Activated CD8-positive, alpha-beta memory T cell treated with anti-CD3 and anti-CD28 coated beads, Interleukin-2, amount 10 ng/mL, durations not matched to agents 7 days and 5 days (primary cell): ENCODE measurements around the gene OCLN. TPM values are rescaled to one million over a fixed set of nuclear protein-coding genes. Genes with fewer than 3 reads are reported as not detected.
"Not testable (repeated sequence)": the region's sequence is repeated elsewhere in the genome, so short reads cannot be mapped to it uniquely, and the experiment has no call there.

Experiments used
- ATAC-seq: fragments of 150-1000 bp; cut with Tn5 transposase; one replicate; pipeline ENCODE4 v1.10.0; 2021; ENCODE audit warnings: moderate library complexity
- CTCF ChIA-PET: fragments of 350-600 bp; sonication (Branson Sonifier 250); formaldehyde crosslinking; loops from one replicate; lab custom pipeline; 2021; ENCODE audit warnings: antibody characterized with exemption; lab: Charles Lee
- DNase-seq: peaks from one replicate; pipeline ENCODE4 v3.0.0-alpha.2; 2020
- H3K27ac Mint-ChIP-seq: one replicate; pipeline ENCODE4 v1.8.0; 2021; ENCODE audit warnings: mild to moderate bottlenecking, mixed read lengths
- H3K27me3 Mint-ChIP-seq: one replicate; pipeline ENCODE4 v1.8.0; 2021; ENCODE audit warnings: mixed read lengths
- H3K36me3 Mint-ChIP-seq: one replicate; pipeline ENCODE4 v1.8.0; 2021; ENCODE audit warnings: mild to moderate bottlenecking, mixed read lengths
- H3K4me1 Mint-ChIP-seq: one replicate; pipeline ENCODE4 v1.8.0; 2021; ENCODE audit warnings: mixed read lengths
- H3K4me3 Mint-ChIP-seq: one replicate; pipeline ENCODE4 v1.8.0; 2021; ENCODE audit warnings: mild to moderate bottlenecking, moderate library complexity, mixed read lengths
- H3K9me3 Mint-ChIP-seq: one replicate; pipeline ENCODE4 v1.8.0; 2022; ENCODE audit warnings: low read depth, mixed read lengths
- total RNA-seq, 2 experiments: library from RNA; stranded (reverse); gene quantifications; one replicate each; pipeline ENCODE4 v1.2.3, GENCODE V29; 2021

Gene OCLN
- total RNA-seq, 2 experiments from 2014 or later = 0.91 to 1.9 TPM

GRCh38 chr5:69498384-69498783 is 5.8 kb downstream of the OCLN start:
- Mint-ChIP-seq H3K4me3 (no peak overlapping the region), H3K9me3 (no peaks in the 10 kb centered on the region), H3K4me1 (no peaks in the 10 kb centered on the region), H3K27ac (no peak overlapping the region), H3K36me3 (no peaks in the 10 kb centered on the region), H3K27me3 (peaks cover 45% of the 10 kb centered on the region)
- CTCF ChIA-PET = no interaction called here
- ATAC-seq = no peak
- no peak for DNase-seq

GRCh38 chr5:69502367-69502766 is 9.8 kb downstream of the OCLN start:
- H3K27ac Mint-ChIP-seq = no peak overlapping the region
- H3K27me3 Mint-ChIP-seq = peaks cover 27% of the 10 kb centered on the region
- ATAC-seq = no peak
- no peaks in the 10 kb centered on the region for H3K36me3 Mint-ChIP-seq
- no peak for DNase-seq
- CTCF ChIA-PET = interaction anchor here (1.4 kb wide), 1 partner anchor 15 kb away, joined by 4 read pairs; no protein-coding TSS in a partner anchor
- H3K4me1 Mint-ChIP-seq = no peaks in the 10 kb centered on the region
- H3K9me3 Mint-ChIP-seq = no peaks in the 10 kb centered on the region
- H3K4me3 Mint-ChIP-seq = no peak overlapping the region

GRCh38 chr5:69502767-69503488 is 10.3 kb downstream of the OCLN start:
- DNase-seq (no peak), ATAC-seq (no peak)
- Mint-ChIP-seq H3K4me1 (no peaks in the 10 kb centered on the region), H3K27ac (no peak overlapping the region), H3K9me3 (no peaks in the 10 kb centered on the region), H3K36me3 (no peaks in the 10 kb centered on the region), H3K27me3 (peaks cover 24% of the 10 kb centered on the region), H3K4me3 (no peak overlapping the region)
- CTCF ChIA-PET = interaction anchor here (1.4 kb wide), 1 partner anchor 14 kb away, joined by 4 read pairs; no protein-coding TSS in a partner anchor

- Mint-ChIP-seq H3K27me3 (peaks cover 24% of the 10 kb centered on the region), H3K27ac (no peak overlapping the region), H3K36me3 (no peaks in the 10 kb centered on the region), H3K4me1 (no peaks in the 10 kb centered on the region), H3K9me3 (no peaks in the 10 kb centered on the region), H3K4me3 (no peak overlapping the region)
- DNase-seq (no peak), ATAC-seq (no peak)
- CTCF ChIA-PET = no interaction called here
These were observed 11.4 kb downstream of the OCLN start for GRCh38 chr5:69504036-69504435.

- Mint-ChIP-seq H3K27me3 (peaks cover 22% of the 10 kb centered on the region), H3K4me1 (no peaks in the 10 kb centered on the region), H3K36me3 (no peaks in the 10 kb centered on the region), H3K9me3 (no peaks in the 10 kb centered on the region), H3K4me3 (no peak overlapping the region), H3K27ac (no peak overlapping the region)
- DNase-seq (no peak), ATAC-seq (no peak)
- CTCF ChIA-PET = no interaction called here
These were observed 12.7 kb downstream of the OCLN start for GRCh38 chr5:69505306-69505705.

- H3K27me3 Mint-ChIP-seq = peaks cover 10% of the 10 kb centered on the region
- DNase-seq (no peak), ATAC-seq (no peak)
- no peaks in the 10 kb centered on the region for H3K36me3 Mint-ChIP-seq
- H3K27ac Mint-ChIP-seq = no peak overlapping the region
- H3K4me3 Mint-ChIP-seq = no peak overlapping the region
- CTCF ChIA-PET = no interaction called here
- H3K4me1 Mint-ChIP-seq = no peaks in the 10 kb centered on the region
- H3K9me3 Mint-ChIP-seq = no peaks in the 10 kb centered on the region
These were observed 16.6 kb downstream of the OCLN start for GRCh38 chr5:69509212-69509611.

GRCh38 chr5:69510694-69511093 is 18.1 kb downstream of the OCLN start:
- peaks cover 7% of the 10 kb centered on the region for H3K27me3 Mint-ChIP-seq
- no peaks in the 10 kb centered on the region for H3K36me3 Mint-ChIP-seq
- no peak overlapping the region for H3K27ac Mint-ChIP-seq
- H3K4me3 Mint-ChIP-seq = no peak overlapping the region
- H3K9me3 Mint-ChIP-seq = no peaks in the 10 kb centered on the region
- ATAC-seq (no peak), DNase-seq (no peak)
- H3K4me1 Mint-ChIP-seq = no peaks in the 10 kb centered on the region
- CTCF ChIA-PET = no interaction called here

GRCh38 chr5:69512740-69513260 is 20.2 kb downstream of the OCLN start:
- no peak overlapping the region for H3K4me3 Mint-ChIP-seq
- no peak for ATAC-seq
- H3K9me3 Mint-ChIP-seq = no peaks in the 10 kb centered on the region
- no peaks in the 10 kb centered on the region for H3K4me1 Mint-ChIP-seq
- no peak for DNase-seq
- no peak overlapping the region for H3K27ac Mint-ChIP-seq
- H3K36me3 Mint-ChIP-seq = no peaks in the 10 kb centered on the region
- peaks cover 4% of the 10 kb centered on the region for H3K27me3 Mint-ChIP-seq
- CTCF ChIA-PET = interaction anchor here (1.1 kb wide), 1 partner anchor 16 kb away, joined by 5 read pairs; no protein-coding TSS in a partner anchor

GRCh38 chr5:69515570-69515969 is 23.0 kb downstream of the OCLN start:
- H3K4me3 Mint-ChIP-seq, CTCF ChIA-PET, H3K4me1 Mint-ChIP-seq, H3K9me3 Mint-ChIP-seq, H3K36me3 Mint-ChIP-seq, ATAC-seq, H3K27ac Mint-ChIP-seq, DNase-seq: not testable (repeated sequence)
- peaks cover 10% of the 10 kb centered on the region for H3K27me3 Mint-ChIP-seq

- Mint-ChIP-seq H3K27ac (no peak overlapping the region), H3K36me3 (no peaks in the 10 kb centered on the region), H3K9me3 (no peaks in the 10 kb centered on the region), H3K4me3 (no peak overlapping the region), H3K4me1 (no peaks in the 10 kb centered on the region), H3K27me3 (peaks cover 10% of the 10 kb centered on the region)
- DNase-seq = no peak
- CTCF ChIA-PET = interaction anchor here (1.9 kb wide), 1 partner anchor 14 kb away, joined by 4 read pairs; no protein-coding TSS in a partner anchor
- no peak for ATAC-seq
These were observed 24.2 kb downstream of the OCLN start for GRCh38 chr5:69516769-69517168.

GRCh38 chr5:69517763-69518212 is 25.2 kb downstream of the OCLN start:
- ATAC-seq = no peak

GRCh38 chr5:69519285-69519684 is 26.7 kb downstream of the OCLN start:
- Mint-ChIP-seq H3K27me3 (peaks cover 10% of the 10 kb centered on the region), H3K4me1 (no peaks in the 10 kb centered on the region), H3K27ac (no peak overlapping the region), H3K36me3 (no peaks in the 10 kb centered on the region), H3K9me3 (no peaks in the 10 kb centered on the region), H3K4me3 (no peak overlapping the region)
- DNase-seq (no peak), ATAC-seq (no peak)
- CTCF ChIA-PET = no interaction called here

More at GRCh38 chr5:69517763-69518212, 25.2 kb downstream of the OCLN start:
- Mint-ChIP-seq H3K27ac (no peak overlapping the region), H3K9me3 (no peaks in the 10 kb centered on the region), H3K4me3 (no peak overlapping the region), H3K4me1 (no peaks in the 10 kb centered on the region), H3K27me3 (peaks cover 13% of the 10 kb centered on the region), H3K36me3 (no peaks in the 10 kb centered on the region)
- DNase-seq = no peak
- CTCF ChIA-PET = interaction anchor here (1.9 kb wide), 1 partner anchor 15 kb away, joined by 4 read pairs; no protein-coding TSS in a partner anchor

GRCh38 chr5:69522035-69522434 is 29.4 kb downstream of the OCLN start:
- CTCF ChIA-PET = no interaction called here
- Mint-ChIP-seq H3K27me3 (peaks cover 10% of the 10 kb centered on the region), H3K9me3 (no peaks in the 10 kb centered on the region), H3K27ac (no peak overlapping the region), H3K4me1 (no peaks in the 10 kb centered on the region), H3K36me3 (no peaks in the 10 kb centered on the region), H3K4me3 (no peak overlapping the region)
- no peak for ATAC-seq
- DNase-seq = no peak

- CTCF ChIA-PET = no interaction called here
- H3K9me3 Mint-ChIP-seq = no peaks in the 10 kb centered on the region
- no peak overlapping the region for H3K4me3 Mint-ChIP-seq
- ATAC-seq (no peak), DNase-seq (no peak)
- H3K27me3 Mint-ChIP-seq = peaks cover 24% of the 10 kb centered on the region
- H3K27ac Mint-ChIP-seq = no peak overlapping the region
- no peaks in the 10 kb centered on the region for H3K4me1 Mint-ChIP-seq
- H3K36me3 Mint-ChIP-seq = no peaks in the 10 kb centered on the region
These were observed 32.9 kb downstream of the OCLN start for GRCh38 chr5:69525490-69525889.
